CD4-positive, alpha-beta T cell treated with Interleukin-1 beta for 1 hour (primary cell): Measurements from ENCODE around the gene HPF1.

Experiments used
- DNase-seq, 2 donors: peaks; one replicate each; pipeline ENCODE4 v3.0.0-alpha.2; 2020 to 2022

HPF1 gene

GRCh38 chr4:169730564-169730963, 27.2 kb downstream of the HPF1 start:
- no peak for DNase-seq

GRCh38 chr4:169727616-169728015, 30.1 kb downstream of the HPF1 start:
- no peak for DNase-seq

- DNase-seq = no peak
Observed at GRCh38 chr4:169724260-169724659, 33.5 kb downstream of the HPF1 start.

- DNase-seq = peak in 1 of 2 donors; percentile 7
Observed at GRCh38 chr4:169723207-169723965, 34.4 kb downstream of the HPF1 start.

- no peak for DNase-seq
Observed at GRCh38 chr4:169720529-169720928, 37.2 kb downstream of the HPF1 start.

GRCh38 chr4:169716677-169717076, 41.1 kb downstream of the HPF1 start:
- no peak for DNase-seq

- no peak for DNase-seq
Observed at GRCh38 chr4:169715826-169716225, 41.9 kb downstream of the HPF1 start.

GRCh38 chr4:169707958-169708643, 49.6 kb downstream of the HPF1 start:
- DNase-seq = no peak

- DNase-seq = no peak
Observed at GRCh38 chr4:169698331-169698730, 59.4 kb downstream of the HPF1 start.

GRCh38 chr4:169690787-169691186, 67.0 kb downstream of the HPF1 start:
- DNase-seq = no peak

GRCh38 chr4:169689681-169690080, 68.1 kb downstream of the HPF1 start:
- no peak for DNase-seq

GRCh38 chr4:169682372-169683047, 75.2 kb downstream of the HPF1 start:
- DNase-seq = no peak
